CD8-positive, alpha-beta memory T cell (primary cell): ENCODE results near the gene URB2. TPM values are rescaled to one million over a fixed set of nuclear protein-coding genes. Genes with fewer than 3 reads are reported as not detected.
"Not testable (repeated sequence)": the region's sequence is repeated elsewhere in the genome, so short reads cannot be mapped to it uniquely, and the experiment has no call there.

ENCODE experiments used
- CTCF ChIA-PET: fragments of 350-600 bp; sonication (Branson Sonifier 250); formaldehyde crosslinking; loops from one replicate; lab custom pipeline; 2021; ENCODE audit warnings: antibody characterized with exemption; lab: Charles Lee
- POLR2A ChIA-PET: fragments of 350-600 bp; sonication (Branson Sonifier 250); formaldehyde crosslinking; loops from one replicate; lab custom pipeline; 2021; ENCODE audit warnings: antibody characterized with exemption; lab: Charles Lee
- DNase-seq, 5 donors: peaks; one replicate each; pipeline versions ENCODE4 v3.0.0 to v3.0.0-alpha.2; 2020 to 2022; ENCODE audit warnings: mixed read lengths in 1 of 5
- H3K27ac ChIP-seq: one replicate; pipeline ENCODE4 v1.7.0; 2013; ENCODE audit warnings: low read depth, mild to moderate bottlenecking, low read length, moderate library complexity
- H3K27me3 ChIP-seq: 2 replicates; pipeline ENCODE4 v1.7.0; 2013; ENCODE audit warnings: low read length, mild to moderate bottlenecking; ENCODE audit not compliant: insufficient read depth, poor library complexity, severe bottlenecking
- H3K36me3 ChIP-seq: 2 replicates; pipeline ENCODE4 v1.7.0; 2013; ENCODE audit warnings: mild to moderate bottlenecking, low read length, moderate library complexity; ENCODE audit not compliant: insufficient read depth
- H3K4me1 ChIP-seq: 2 replicates; pipeline ENCODE4 v1.7.0; 2013; ENCODE audit warnings: mild to moderate bottlenecking, low read length, moderate library complexity; ENCODE audit not compliant: insufficient read depth
- H3K4me3 ChIP-seq: 2 replicates; pipeline ENCODE4 v1.7.0; 2013; ENCODE audit warnings: mild to moderate bottlenecking, low read length
- H3K9me3 ChIP-seq: 2 replicates; pipeline ENCODE4 v1.7.0; 2013; ENCODE audit warnings: mild to moderate bottlenecking, low read length
- H3K27ac Mint-ChIP-seq, 8 donors: one replicate each; pipeline ENCODE4 v1.8.0; 2020 to 2021; ENCODE audit warnings: mixed read lengths in 8 of 8, mild to moderate bottlenecking in 6 of 8, inconsistent platforms in 3 of 8, moderate library complexity in 3 of 8
- H3K27me3 Mint-ChIP-seq, 2 donors: one replicate each; pipeline ENCODE4 v1.8.0; 2020 to 2021; ENCODE audit warnings: mixed read lengths in 2 of 2, mild to moderate bottlenecking in 1 of 2, moderate library complexity in 1 of 2
- H3K36me3 Mint-ChIP-seq, 3 donors: one replicate each; pipeline ENCODE4 v1.8.0; 2020 to 2021; ENCODE audit warnings: mixed read lengths in 3 of 3, inconsistent platforms in 1 of 3, mild to moderate bottlenecking in 1 of 3
- H3K4me1 Mint-ChIP-seq, 3 donors: one replicate each; pipeline ENCODE4 v1.8.0; 2020 to 2021; ENCODE audit warnings: mixed read lengths in 3 of 3, inconsistent platforms in 1 of 3, mild to moderate bottlenecking in 1 of 3
- H3K4me3 Mint-ChIP-seq, 7 donors: one replicate each; pipeline ENCODE4 v1.8.0; 2020 to 2021; ENCODE audit warnings: mixed read lengths in 7 of 7, mild to moderate bottlenecking in 6 of 7, moderate library complexity in 4 of 7, inconsistent platforms in 2 of 7
- H3K9me3 Mint-ChIP-seq, 5 donors: one replicate each; pipeline ENCODE4 v1.8.0; 2020 to 2022; ENCODE audit warnings: mixed read lengths in 5 of 5, mild to moderate bottlenecking in 3 of 5, moderate library complexity in 2 of 5, inconsistent platforms in 1 of 5
- polyA plus RNA-seq: library from polyadenylated mRNA; unstranded; fragments of 300-500 nt; fragmentation: Illumina TruSeq; gene quantifications from one replicate; pipeline ENCODE4 v1.2.3, GENCODE V29; 2021
- total RNA-seq, 2 experiments: library from RNA; stranded (reverse); gene quantifications; one replicate each; pipeline ENCODE4 v1.2.3, GENCODE V29; 2021

The URB2 gene
- total and polyA plus RNA-seq, 3 experiments from 2014 or later, result 6.5 to 38.2 (median 37.6) TPM

- Mint-ChIP-seq H3K9me3 (no peaks in the 10 kb centered on the region), H3K4me3 (no peak overlapping the region), H3K27ac (peak overlapping the region in 1 of 8 donors; percentile 10), H3K4me1 (no peaks in the 10 kb centered on the region), H3K27me3 (no peaks in the 10 kb centered on the region), H3K36me3 (peaks cover 0 to 35% (median 13%) of the 10 kb centered on the region in 3 donors)
- H3K36me3 ChIP-seq, result peaks cover 9% of the 10 kb centered on the region
- H3K27ac ChIP-seq, result no peak overlapping the region
- H3K9me3 ChIP-seq, result no peaks in the 10 kb centered on the region
- no peak for DNase-seq
- CTCF ChIA-PET, result no interaction called here
- no peak overlapping the region for H3K4me3 ChIP-seq
- POLR2A ChIA-PET, result no interaction called here
- no peaks in the 10 kb centered on the region for H3K27me3 ChIP-seq
- no peaks in the 10 kb centered on the region for H3K4me1 ChIP-seq
Observed at GRCh38 chr1:229590119-229590518, 35.9 kb upstream of the URB2 start.

GRCh38 chr1:229593800-229594199 lies 32.2 kb upstream of the URB2 start:
- H3K4me1 ChIP-seq, result no peaks in the 10 kb centered on the region
- DNase-seq, result no peak
- peak overlapping the region in 1 of 8 donors; percentile 2 for H3K27ac Mint-ChIP-seq
- ChIA-PET POLR2A (no interaction called here), CTCF (no interaction called here)
- peaks cover 0 to 5% (median 4%) of the 10 kb centered on the region in 3 donors for H3K4me1 Mint-ChIP-seq
- H3K36me3 ChIP-seq, result peaks cover 9% of the 10 kb centered on the region
- no peak overlapping the region for H3K4me3 ChIP-seq
- H3K27me3 ChIP-seq, result no peaks in the 10 kb centered on the region
- no peaks in the 10 kb centered on the region for H3K9me3 ChIP-seq
- H3K36me3 Mint-ChIP-seq, result peaks cover 0 to 58% (median 14%) of the 10 kb centered on the region in 3 donors
- no peaks in the 10 kb centered on the region for H3K27me3 Mint-ChIP-seq
- no peak overlapping the region for H3K4me3 Mint-ChIP-seq
- H3K27ac ChIP-seq, result no peak overlapping the region
- no peaks in the 10 kb centered on the region for H3K9me3 Mint-ChIP-seq

GRCh38 chr1:229594227-229595008 lies 31.6 kb upstream of the URB2 start:
- DNase-seq, result no peak
- Mint-ChIP-seq H3K9me3 (no peaks in the 10 kb centered on the region), H3K4me3 (no peak overlapping the region), H3K27ac (no peak overlapping the region), H3K4me1 (peaks cover 0 to 9% (median 4%) of the 10 kb centered on the region in 3 donors), H3K27me3 (no peaks in the 10 kb centered on the region), H3K36me3 (peaks cover 0 to 63% (median 16%) of the 10 kb centered on the region in 3 donors)
- Histone ChIP-seq H3K4me3 (no peak overlapping the region), H3K27me3 (no peaks in the 10 kb centered on the region), H3K27ac (no peak overlapping the region), H3K4me1 (no peaks in the 10 kb centered on the region), H3K36me3 (peaks cover 10% of the 10 kb centered on the region), H3K9me3 (no peaks in the 10 kb centered on the region)
- POLR2A ChIA-PET, result no interaction called here
- CTCF ChIA-PET, result no interaction called here

- Mint-ChIP-seq H3K4me1 (peaks cover 3 to 12% (median 4%) of the 10 kb centered on the region in 3 donors), H3K36me3 (peaks cover 0 to 70% (median 20%) of the 10 kb centered on the region in 3 donors)
- peaks cover 14% of the 10 kb centered on the region for H3K36me3 ChIP-seq
- DNase-seq, H3K4me1 ChIP-seq, H3K27ac Mint-ChIP-seq, CTCF ChIA-PET, H3K27ac ChIP-seq, H3K4me3 ChIP-seq, H3K4me3 Mint-ChIP-seq, H3K9me3 ChIP-seq, H3K27me3 Mint-ChIP-seq, H3K9me3 Mint-ChIP-seq, H3K27me3 ChIP-seq, POLR2A ChIA-PET: not testable (repeated sequence)
Observed at GRCh38 chr1:229595876-229596275, 30.2 kb upstream of the URB2 start.

- H3K27me3 Mint-ChIP-seq, result no peaks in the 10 kb centered on the region
- H3K9me3 ChIP-seq, result no peaks in the 10 kb centered on the region
Observed at GRCh38 chr1:229596925-229597699, 28.9 kb upstream of the URB2 start.

GRCh38 chr1:229597877-229598276 lies 28.2 kb upstream of the URB2 start:
- Histone ChIP-seq H3K9me3 (no peaks in the 10 kb centered on the region), H3K4me1 (no peaks in the 10 kb centered on the region), H3K27me3 (no peaks in the 10 kb centered on the region), H3K27ac (no peak overlapping the region), H3K36me3 (peaks cover 30% of the 10 kb centered on the region), H3K4me3 (no peak overlapping the region)
- ChIA-PET CTCF (no interaction called here), POLR2A (no interaction called here)
- Mint-ChIP-seq H3K36me3 (peaks cover 0 to 77% (median 27%) of the 10 kb centered on the region in 3 donors), H3K27me3 (no peaks in the 10 kb centered on the region), H3K27ac (no peak overlapping the region), H3K4me3 (no peak overlapping the region), H3K9me3 (no peaks in the 10 kb centered on the region), H3K4me1 (peaks cover 8 to 16% (median 14%) of the 10 kb centered on the region in 3 donors)
- no peak for DNase-seq

More at GRCh38 chr1:229596925-229597699, 28.9 kb upstream of the URB2 start:
- Mint-ChIP-seq H3K4me3 (no peak overlapping the region), H3K4me1 (peaks cover 8 to 16% (median 13%) of the 10 kb centered on the region in 3 donors), H3K36me3 (peaks cover 0 to 75% (median 24%) of the 10 kb centered on the region in 3 donors), H3K9me3 (no peaks in the 10 kb centered on the region), H3K27ac (peak overlapping the region in 1 of 8 donors; percentile 41)
- Histone ChIP-seq H3K4me3 (no peak overlapping the region), H3K27me3 (no peaks in the 10 kb centered on the region), H3K4me1 (no peaks in the 10 kb centered on the region), H3K27ac (no peak overlapping the region), H3K36me3 (peaks cover 24% of the 10 kb centered on the region)
- CTCF ChIA-PET, result no interaction called here
- POLR2A ChIA-PET, result no interaction called here
- no peak for DNase-seq

- Mint-ChIP-seq H3K36me3 (peaks cover 0 to 75% (median 28%) of the 10 kb centered on the region in 3 donors), H3K9me3 (no peaks in the 10 kb centered on the region), H3K27me3 (no peaks in the 10 kb centered on the region), H3K27ac (no peak overlapping the region), H3K4me3 (no peak overlapping the region), H3K4me1 (peaks cover 8 to 16% (median 14%) of the 10 kb centered on the region in 3 donors)
- Histone ChIP-seq H3K36me3 (peaks cover 28% of the 10 kb centered on the region), H3K9me3 (no peaks in the 10 kb centered on the region), H3K27me3 (no peaks in the 10 kb centered on the region), H3K4me3 (no peak overlapping the region), H3K27ac (no peak overlapping the region), H3K4me1 (no peaks in the 10 kb centered on the region)
- CTCF ChIA-PET, result no interaction called here
- POLR2A ChIA-PET, result no interaction called here
- DNase-seq, result no peak
Observed at GRCh38 chr1:229599218-229599954, 26.7 kb upstream of the URB2 start.
